Measurements from ENCODE around the gene OSBPL6. TPM values are rescaled to one million over a fixed set of nuclear protein-coding genes. Genes with fewer than 3 reads are reported as not detected.

Gene OSBPL6
- total and polyA plus RNA-seq, 9 of the 15 experiments (the other 6 are each of a cell fraction or from before 2014, with no cell fraction given): 3.4 to 12.7 (median 9.3) TPM

GRCh38 chr2:178269438-178270224, 75.3 kb downstream of the OSBPL6 start (continued):
- TF ChIP-seq TFAP4 (CRISPR knock-in tag; IDR thresholded peaks at IDR 0.05; ENCODE audit: borderline replicate concordance) (peak; percentile 24; the same call in 1 of the 2 replicates), RAD21 (CRISPR knock-in tag; conservative IDR thresholded peaks at IDR 0.05 in 1 of 2, IDR thresholded peaks at IDR 0.05 in 1 of 2) (no peak), PHTF2 (CRISPR knock-in tag; IDR thresholded peaks at IDR 0.05) (no peak), ZMIZ1 (IDR thresholded peaks at IDR 0.05; ENCODE audit: low read depth in 2 of 2, low read length in 2 of 2) (peak in 1 of 2 experiments; percentile 94; a peak in 2 of 4 replicates), ZBTB11 (CRISPR knock-in tag; IDR thresholded peaks at IDR 0.05) (peak in 1 of 3 experiments; percentile 53; a peak in 1 of 6 replicates), ZNF280B (CRISPR knock-in tag; IDR thresholded peaks at IDR 0.05) (no peak), SAFB (IDR thresholded peaks at IDR 0.05; ENCODE audit: borderline replicate concordance, low read depth, low read length) (no peak), CHAMP1 (IDR thresholded peaks at IDR 0.05) (peak; percentile 72; the same call in 1 of the 2 replicates), JUN (IDR thresholded peaks at IDR 0.05; ENCODE audit: borderline replicate concordance, low read depth, low read length) (no peak), JUN (CRISPR knock-in tag; IDR thresholded peaks at IDR 0.05; ENCODE audit: borderline replicate concordance) (no peak)
